B cell (primary cell): ENCODE results near the gene MRPL55. TPM values are rescaled to one million over a fixed set of nuclear protein-coding genes. Genes with fewer than 3 reads are reported as not detected.
A peak's percentile ranks its signal among the peaks of the same experiment; 100 is the strongest.

ENCODE experiments used
- ATAC-seq: fragments of 200-7000 bp; cut with Tn5 transposase; one replicate; pipeline ENCODE4 v1.10.0; 2021; ENCODE audit warnings: low read depth, mild to moderate bottlenecking, moderate number of reproducible peaks, moderate library complexity
- CTCF ChIA-PET: fragments of 350-600 bp; sonication (Branson Sonifier 250); formaldehyde crosslinking; loops from one replicate; lab custom pipeline; 2021; ENCODE audit warnings: antibody characterized with exemption, inconsistent platforms; lab: Charles Lee
- POLR2A ChIA-PET: fragments of 350-600 bp; sonication (Branson Sonifier 250); formaldehyde crosslinking; loops from one replicate; lab custom pipeline; 2021; ENCODE audit warnings: antibody characterized with exemption; lab: Charles Lee
- DNase-seq: peaks from one replicate; pipeline ENCODE4 v3.0.0; 2013
- H2AFZ ChIP-seq: 2 replicates; pipeline ENCODE4 v1.6.1; 2012; ENCODE audit warnings: mild to moderate bottlenecking, low read depth, low read length; ENCODE audit not compliant: insufficient read depth, poor library complexity, severe bottlenecking
- H3K27ac ChIP-seq, 2 donors: 1 replicate in 1 of 2; 2 replicates in 1 of 2; pipeline ENCODE4 v1.5.1; 2012 to 2013; ENCODE audit warnings: low read length in 2 of 2, mild to moderate bottlenecking in 2 of 2, moderate library complexity in 1 of 2
- H3K27me3 ChIP-seq, 4 experiments: fragments of 200-600 bp in 1 of 4; sonication (generic) in 1 of 4; replicated peaks in 1 of 4; 1 replicate in 2 of 4; 2 replicates in 2 of 4; pipeline versions ENCODE4 v1.6.1 to v1.7.0; 2013 to 2016; ENCODE audit warnings: low read length in 3 of 4, mild to moderate bottlenecking in 2 of 4, mixed read lengths in 1 of 4, moderate library complexity in 1 of 4; ENCODE audit not compliant: insufficient read depth in 4 of 4, control insufficient read depth in 3 of 4; ENCODE audit errors: control extremely low read depth in 1 of 4
- H3K36me3 ChIP-seq, 2 experiments: replicated peaks in 1 of 2; 1 replicate in 1 of 2; 2 replicates in 1 of 2; pipeline versions ENCODE4 v1.6.1 to v1.7.1; 2013; ENCODE audit warnings: low read length in 1 of 2; ENCODE audit not compliant: insufficient read depth in 2 of 2, control insufficient read depth in 1 of 2; ENCODE audit errors: control extremely low read depth in 1 of 2, extremely low read depth in 1 of 2
- H3K4me1 ChIP-seq, 2 donors: fragments of 200-600 bp in 1 of 2; sonication (generic) in 1 of 2; 1 replicate in 1 of 2; 2 replicates in 1 of 2; pipeline versions ENCODE4 v1.5.1 to v1.6.1; 2013 to 2017; ENCODE audit warnings: low read length in 2 of 2; ENCODE audit not compliant: control insufficient read depth in 2 of 2, insufficient read depth in 2 of 2
- H3K4me2 ChIP-seq: replicated peaks from 2 replicates; pipeline ENCODE3; 2012; ENCODE audit warnings: mild to moderate bottlenecking, low read depth, low read length; ENCODE audit not compliant: poor library complexity, severe bottlenecking
- H3K4me3 ChIP-seq, 5 experiments: fragments of 200-600 bp in 1 of 5; sonication (generic) in 1 of 5; 1 replicate in 3 of 5; 2 replicates in 2 of 5; pipeline versions ENCODE4 v1.5.1 to v1.7.0; 2011 to 2016; ENCODE audit warnings: low read length in 4 of 5, mild to moderate bottlenecking in 4 of 5, low read depth in 2 of 5, control low read depth in 1 of 5, moderate library complexity in 1 of 5; ENCODE audit not compliant: insufficient read depth in 1 of 5; ENCODE audit errors: control extremely low read depth in 1 of 5, extremely low read depth in 1 of 5
- H3K79me2 ChIP-seq: fragments of 200-600 bp; sonication (generic); one replicate; pipeline ENCODE4 v1.6.0; 2016; ENCODE audit warnings: low read length; ENCODE audit not compliant: control insufficient read depth, insufficient read depth
- H3K9ac ChIP-seq: fragments of 200-600 bp; sonication (generic); 2 replicates; pipeline ENCODE4 v1.6.1; 2017; ENCODE audit warnings: mild to moderate bottlenecking, low read length, moderate library complexity
- H3K9me3 ChIP-seq, 3 donors: one replicate each; pipeline versions ENCODE4 v1.6.1 to v1.7.1; 2013; ENCODE audit warnings: low read length in 2 of 3; ENCODE audit not compliant: control insufficient read depth in 2 of 3, insufficient read depth in 1 of 3; ENCODE audit errors: control extremely low read depth in 1 of 3
- H4K20me1 ChIP-seq: 2 replicates; pipeline ENCODE4 v1.6.0; 2012; ENCODE audit warnings: mild to moderate bottlenecking, low read length; ENCODE audit not compliant: insufficient read depth, control insufficient read depth, poor library complexity, severe bottlenecking
- H3K27ac Mint-ChIP-seq: one replicate; pipeline ENCODE4 v1.8.0; 2021; ENCODE audit warnings: mixed read lengths
- H3K27me3 Mint-ChIP-seq: one replicate; pipeline ENCODE4 v1.8.0; 2021; ENCODE audit warnings: mixed read lengths
- H3K4me1 Mint-ChIP-seq: one replicate; pipeline ENCODE4 v1.8.0; 2021; ENCODE audit warnings: mixed read lengths
- H3K4me3 Mint-ChIP-seq: one replicate; pipeline ENCODE4 v1.8.0; 2021; ENCODE audit warnings: mixed read lengths
- H3K9me3 Mint-ChIP-seq: one replicate; pipeline ENCODE4 v1.8.0; 2022; ENCODE audit warnings: mixed read lengths; ENCODE audit not compliant: insufficient read depth
- CTCF ChIP-seq: fragments of 200-600 bp; IDR thresholded peaks from one replicate; pipeline ENCODE4 v1.8.0; 2022; ENCODE audit warnings: antibody characterized with exemption, mild to moderate bottlenecking
- EZH2 ChIP-seq: IDR thresholded peaks from 2 replicates; pipeline ENCODE4 v1.6.1; 2012; ENCODE audit warnings: borderline replicate concordance, low read depth, mild to moderate bottlenecking, moderate library complexity, low read length; ENCODE audit not compliant: insufficient read depth, poor library complexity, severe bottlenecking
- WGBS: methylation state at CpG from one replicate; pipeline ENCODE4 v1.1.5; 2013; ENCODE audit warnings: missing lambda C conversion rate; ENCODE audit not compliant: insufficient coverage; 5-methylcytosine and 5-hydroxymethylcytosine counted together
- intact Hi-C: fragments of 100-400 bp; cut with micrococcal nuclease; formaldehyde crosslinking; loops from one replicate; pipeline ENCODE4 v1.10.0; 2022
- polyA plus RNA-seq: library from polyadenylated mRNA; depleted of rRNA; stranded (reverse); fragments of >200 nt; gene quantifications from 2 replicates; pipeline ENCODE4 v1.2.3, GENCODE V29; 2012
- total RNA-seq, 2 donors: library from RNA; stranded (reverse); fragments of 120-200 nt in 1 of 2; gene quantifications; 1 replicate in 1 of 2; 2 replicates in 1 of 2; pipeline versions ENCODE4 v1.2.3 to v1.2.4, GENCODE V29; 2013 to 2022

The MRPL55 gene
- total and polyA plus RNA-seq, 2 donors (not counting 1 experiment from before 2014, with no cell fraction given): 38.9 to 297 TPM

- no peaks in the 10 kb centered on the region for H3K9me3 ChIP-seq
- no peak for ATAC-seq
- H3K27me3 Mint-ChIP-seq: no peaks in the 10 kb centered on the region
- ChIA-PET POLR2A (interaction anchor here (1.0 kb wide), 1 partner anchor 28 kb away, joined by 3 read pairs; no protein-coding TSS in a partner anchor), CTCF (interaction anchor here (1.1 to 2.1 kb wide), 4 partner anchors 8 to 324 kb away, joined by 3 to 9 read pairs (median 4); partner anchors contain the start of gene ARF1)
- H4K20me1 ChIP-seq: no peaks in the 10 kb centered on the region
- H3K79me2 ChIP-seq: peaks cover 27% of the 10 kb centered on the region
- H2AFZ ChIP-seq: peak overlapping the region; percentile 80
- peak overlapping the region; percentile 96 for H3K4me2 ChIP-seq
- intact Hi-C loops: no loop called here
- H3K9me3 Mint-ChIP-seq: no peaks in the 10 kb centered on the region
- peak overlapping the region; percentile 87 for H3K27ac Mint-ChIP-seq
- H3K4me3 Mint-ChIP-seq: peak overlapping the region; percentile 92
- no peak overlapping the region for H3K27ac ChIP-seq
- no peak for TF ChIP-seq CTCF
- no peak overlapping the region for H3K4me3 ChIP-seq
- no peak overlapping the region for H3K9ac ChIP-seq
- no peak for DNase-seq
- peaks cover 17 to 23% of the 10 kb centered on the region in 2 donors for H3K4me1 ChIP-seq
- peaks cover 0 to 17% of the 10 kb centered on the region in 2 experiments for H3K36me3 ChIP-seq
- 95% methylated on average over 4 of the region's 7 CpGs for WGBS
- peaks cover 22% of the 10 kb centered on the region for H3K4me1 Mint-ChIP-seq
- H3K27me3 ChIP-seq: no peaks in the 10 kb centered on the region
Measured at GRCh38 chr1:228110556-228110955, 1.5 kb upstream of the MRPL55 start.

GRCh38 chr1:228109962-228110488, 926 bp upstream of the MRPL55 start:
- no peaks in the 10 kb centered on the region for H3K27me3 Mint-ChIP-seq
- DNase-seq (no peak), ATAC-seq (no peak)
- TF ChIP-seq EZH2 (no peak), CTCF (no peak)
- ChIA-PET CTCF (interaction anchor here (1.1 to 2.1 kb wide), 4 partner anchors 9 to 323 kb away, joined by 3 to 9 read pairs (median 4); partner anchors contain the start of gene ARF1), POLR2A (interaction anchor here (0.6 to 1.2 kb wide), 6 partner anchors 27 to 359 kb away, joined by 3 to 6 read pairs (median 3); partner anchors contain the start of genes ARF1 and IBA57)
- WGBS: 46% methylated on average over 15 of the region's 15 CpGs
- intact Hi-C loops: loop anchor here (1.0 to 10.0 kb wide), 7 partner anchors 28 to 1395 kb away; partner anchors contain the start of genes ARF1, GUK1, IBA57 and NUP133
- Histone ChIP-seq H4K20me1 (no peaks in the 10 kb centered on the region), H3K79me2 (peaks cover 28% of the 10 kb centered on the region), H3K36me3 (peaks cover 0 to 17% of the 10 kb centered on the region in 2 experiments), H3K4me3 (peak overlapping the region; percentile 18 to 97 (median 95)), H3K9ac (peak overlapping the region; percentile 85), H3K9me3 (no peaks in the 10 kb centered on the region), H3K4me2 (peak overlapping the region; percentile 96), H3K4me1 (peaks cover 17 to 23% of the 10 kb centered on the region in 2 donors), H2AFZ (peak overlapping the region; percentile 80), H3K27ac (peak overlapping the region; percentile 95), H3K27me3 (no peaks in the 10 kb centered on the region)
- H3K9me3 Mint-ChIP-seq: no peaks in the 10 kb centered on the region
- peak overlapping the region; percentile 92 for H3K4me3 Mint-ChIP-seq
- peak overlapping the region; percentile 87 for H3K27ac Mint-ChIP-seq
- H3K4me1 Mint-ChIP-seq: peaks cover 22% of the 10 kb centered on the region
